ACHN (cell line): ENCODE results near the gene RABL3.
"Not testable (repeated sequence)": the region's sequence is repeated elsewhere in the genome, so short reads cannot be mapped to it uniquely, and the experiment has no call there.

Experiments
- DNase-seq: peaks from one replicate; pipeline ENCODE4 v3.0.0-alpha.2; 2015
- in situ Hi-C: cut with HindIII; loops from 2 replicates; pipeline ENCODE4 v1.10.0; 2017; ENCODE audit warnings: low sequenced_read_pairs, low pct_ligation_motif_present, low pct_unique_long_range_greater_than_20kb

Gene RABL3

DNA sequence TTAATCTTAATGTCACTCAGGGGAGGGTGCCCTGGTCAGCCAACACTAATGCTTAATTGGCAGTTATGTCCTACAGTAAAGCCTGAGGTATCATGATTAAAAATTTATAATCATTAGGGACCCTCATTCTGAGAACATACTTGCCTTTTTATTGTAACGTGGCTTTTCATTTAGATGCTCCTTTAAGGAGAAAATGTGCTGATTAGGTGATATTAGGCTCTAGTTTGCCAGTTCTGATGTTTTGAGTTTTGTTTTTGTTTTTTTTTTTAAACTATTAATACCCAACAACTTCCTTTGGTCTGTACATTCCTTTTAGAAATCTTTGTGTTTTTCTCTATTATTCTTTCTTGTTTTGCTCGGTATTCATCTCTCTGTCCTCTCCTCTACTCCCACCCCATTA is 10.5 kb upstream of the RABL3 start:
- DNase-seq, result no peak
- in situ Hi-C loops, result no loop called here

DNA sequence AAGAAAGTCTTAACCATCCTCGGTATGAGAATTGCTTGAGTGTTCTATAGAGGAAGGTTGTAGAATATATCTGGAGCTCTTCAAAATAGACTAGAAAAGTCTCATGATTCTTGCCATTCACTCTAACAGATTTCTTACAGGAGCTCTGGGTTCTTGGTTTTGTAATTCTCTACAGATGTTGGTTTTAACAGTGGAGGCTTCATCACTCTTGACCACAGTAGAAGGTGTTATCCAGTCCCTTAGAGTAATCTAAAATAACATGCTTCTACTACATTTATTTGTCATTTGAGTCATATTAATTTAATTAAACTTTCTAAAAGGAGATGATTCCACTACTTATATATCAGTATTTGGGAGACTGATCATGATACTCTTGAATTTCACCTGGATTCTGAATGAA is 9.9 kb upstream of the RABL3 start:
- in situ Hi-C loops, result no loop called here
- DNase-seq, result no peak

DNA sequence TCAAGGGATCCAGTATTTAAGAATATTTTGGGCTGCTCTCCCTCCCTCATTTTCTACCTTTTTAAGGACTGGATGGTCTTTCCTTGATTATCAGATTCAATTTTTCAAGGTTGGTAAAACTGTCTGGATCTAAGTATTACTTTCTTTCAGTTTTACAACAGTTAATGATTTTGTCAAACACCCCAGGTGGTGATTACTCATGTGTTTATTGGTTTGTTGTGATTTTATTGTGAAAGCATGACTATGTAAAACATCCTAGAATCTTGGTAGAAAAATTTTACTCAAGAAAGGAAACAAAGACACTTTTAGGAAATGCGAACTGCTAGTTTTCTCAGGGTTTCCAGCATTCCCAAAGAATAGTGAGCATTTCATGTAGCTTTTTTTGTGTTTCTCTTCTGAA is 7.5 kb upstream of the RABL3 start:
- in situ Hi-C loops, result no loop called here
- no peak for DNase-seq

- DNase-seq, result no peak
- in situ Hi-C loops, result no loop called here
These were observed 3.1 kb upstream of the RABL3 start for GRCh38 chr3:120745466-120745865.

DNA sequence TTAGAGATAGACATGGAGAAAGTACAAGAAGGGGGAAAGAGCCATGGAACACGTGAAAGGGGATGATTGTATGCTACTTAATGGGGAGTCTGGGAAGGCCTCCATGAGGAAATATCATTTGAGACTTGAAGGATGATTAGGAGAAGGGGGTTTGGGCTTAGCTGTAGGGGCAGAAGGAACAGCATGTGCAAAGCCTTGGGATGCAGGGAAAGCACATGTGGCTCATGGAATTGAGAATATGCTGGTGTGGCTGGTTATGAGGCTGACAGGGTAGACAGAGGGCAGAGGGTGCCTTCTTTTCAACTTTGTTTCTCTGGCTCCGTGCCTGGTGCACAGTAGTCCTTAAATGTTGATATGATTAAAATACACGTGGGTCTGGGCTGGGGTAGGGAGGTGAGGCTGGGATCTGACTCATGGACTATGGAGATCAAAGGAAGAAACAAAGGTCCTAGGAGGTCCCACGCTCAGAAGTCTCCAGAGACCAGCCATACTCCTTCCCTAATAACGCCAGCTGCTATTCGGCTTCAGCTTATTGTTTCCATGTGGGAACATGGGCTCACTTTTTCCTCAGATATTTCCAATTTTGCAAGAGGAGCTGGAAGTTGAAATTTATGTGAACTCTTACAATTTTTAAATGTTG is 1.4 kb upstream of the RABL3 start:
- in situ Hi-C loops, result no loop called here

GRCh38 chr3:120742849-120743365 is 591 bp upstream of the RABL3 start:
- in situ Hi-C loops, result no loop called here
- DNase-seq, result peak; percentile 24

More for the DNA sequence above, 1.4 kb upstream of the RABL3 start:
- no peak for DNase-seq

GRCh38 chr3:120741837-120742197 is 499 bp downstream of the RABL3 start:
- in situ Hi-C loops, result no loop called here

GRCh38 chr3:120741320-120741719 is 996 bp downstream of the RABL3 start:
- DNase-seq, result no peak
- in situ Hi-C loops, result no loop called here

More at GRCh38 chr3:120741837-120742197, 499 bp downstream of the RABL3 start:
- peak; percentile 43 for DNase-seq

DNA sequence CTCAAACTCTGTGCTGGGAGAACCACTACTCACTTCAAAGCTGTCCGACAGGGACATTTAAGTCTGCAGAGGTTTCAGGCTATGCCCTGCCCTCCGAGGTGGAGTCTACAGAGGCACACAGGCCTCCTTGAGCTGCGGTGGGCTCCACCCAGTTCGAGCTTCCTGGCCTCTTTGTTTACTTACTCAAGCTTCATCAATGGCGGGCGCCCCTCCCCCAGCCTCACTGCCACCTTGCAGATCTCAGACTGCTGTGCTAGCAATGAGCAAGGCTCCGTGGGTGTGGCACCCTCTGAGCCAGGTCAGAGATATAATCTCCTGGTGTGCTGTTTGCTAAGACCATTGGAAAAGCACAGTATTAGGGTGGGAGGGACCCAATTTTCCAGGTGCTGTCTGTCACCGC is 4.3 kb downstream of the RABL3 start:
- DNase-seq, in situ Hi-C loops: not testable (repeated sequence)

DNA sequence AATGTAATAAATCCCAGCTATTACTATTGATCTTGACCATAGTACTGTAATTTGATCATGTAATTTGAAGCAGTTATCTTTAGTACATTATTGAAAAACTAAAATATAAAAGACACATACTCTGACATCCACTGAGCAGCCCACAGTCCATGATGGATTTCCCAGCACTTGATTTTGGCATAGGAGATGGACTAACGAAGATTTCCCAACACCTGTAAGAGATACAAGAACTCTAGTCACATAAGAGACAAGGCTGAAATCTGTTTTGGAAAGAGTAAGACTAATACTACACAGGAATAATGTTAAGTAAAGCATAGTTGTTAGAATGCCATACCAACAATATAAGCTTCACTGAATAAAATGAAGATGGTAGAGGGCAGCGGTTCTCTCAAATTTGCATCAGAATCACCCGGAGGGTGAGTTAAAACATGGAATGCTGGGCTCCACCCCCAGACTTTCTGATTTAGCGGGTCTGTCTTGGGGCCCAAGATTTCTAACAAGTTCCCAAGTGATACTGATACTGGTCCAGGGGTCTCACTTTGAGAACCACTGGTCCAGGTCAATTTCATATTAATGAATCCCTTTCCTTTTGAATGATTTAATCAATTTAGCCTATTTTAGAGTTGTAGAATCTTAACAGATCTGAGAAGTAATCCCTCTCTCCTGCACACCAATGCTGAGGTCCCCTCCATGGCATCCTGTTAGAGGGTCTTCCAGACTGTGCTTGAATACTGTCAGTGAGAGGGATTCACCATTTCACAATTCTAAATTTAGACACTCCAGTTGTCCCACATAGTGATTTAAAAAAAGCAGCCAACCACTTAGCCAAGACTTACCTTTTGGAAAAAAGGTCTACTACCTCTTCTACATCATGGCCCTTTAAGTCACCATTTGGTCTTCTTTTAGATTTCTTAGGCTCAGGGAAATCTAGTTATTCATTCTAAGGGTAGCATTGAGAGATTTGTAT is 11.5 kb downstream of the RABL3 start:
- DNase-seq, result no peak

GRCh38 chr3:120726791-120727190 is 15.5 kb downstream of the RABL3 start:
- in situ Hi-C loops, result no loop called here
- no peak for DNase-seq

More for the DNA sequence above, 11.5 kb downstream of the RABL3 start:
- in situ Hi-C loops, result no loop called here

DNA sequence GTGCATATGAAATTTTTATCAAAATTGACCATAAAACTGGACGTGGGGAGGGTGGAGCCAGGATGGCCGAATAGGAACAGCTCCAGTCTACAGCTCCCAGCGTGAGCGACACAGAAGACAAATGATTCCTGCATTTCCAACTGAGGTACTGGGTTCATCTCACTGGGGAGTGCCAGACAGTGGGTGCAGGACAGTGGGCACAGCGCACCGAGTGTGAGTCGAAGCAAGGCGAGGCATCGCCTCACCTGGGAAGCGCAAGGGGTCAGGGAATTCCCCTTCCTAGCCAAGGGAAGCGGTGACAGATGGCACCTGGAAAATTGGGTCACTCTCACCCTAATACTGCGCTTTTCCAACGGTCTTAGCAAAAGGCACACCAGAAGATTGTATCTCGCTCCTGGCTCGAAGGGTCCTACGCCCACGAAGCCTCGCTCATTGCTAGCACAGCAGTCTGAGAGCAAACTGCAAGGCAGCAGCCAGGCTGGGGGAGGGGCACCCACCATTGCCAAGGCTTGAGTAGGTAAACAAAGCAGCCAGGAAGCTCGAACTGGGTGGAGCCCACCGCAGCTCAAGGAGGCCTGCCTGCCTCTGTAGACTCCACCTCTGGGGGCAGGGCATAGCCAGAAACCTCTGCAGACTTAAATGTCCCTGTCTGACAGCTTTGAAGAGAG is 23.0 kb downstream of the RABL3 start:
- in situ Hi-C loops, DNase-seq: not testable (repeated sequence)

DNA sequence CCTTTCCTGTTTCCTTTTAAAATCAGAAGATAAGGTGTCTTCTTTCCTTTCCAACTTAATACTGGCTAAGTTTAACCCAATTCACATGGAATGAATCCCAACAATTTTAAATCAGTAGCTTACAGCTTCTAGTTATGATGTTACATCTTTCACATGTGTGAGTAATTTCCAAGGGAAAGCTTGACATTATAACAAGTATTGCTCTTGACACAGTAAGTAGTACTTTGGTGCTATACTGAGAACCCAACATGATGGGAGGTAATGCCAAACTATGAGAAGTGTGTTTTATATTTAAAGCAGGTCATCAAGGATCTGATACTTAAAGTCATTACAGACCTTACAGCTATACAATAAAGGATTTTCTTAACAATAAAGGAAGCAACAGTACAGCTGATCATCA is 29.1 kb downstream of the RABL3 start:
- DNase-seq, result no peak
- in situ Hi-C loops, result no loop called here

- DNase-seq, result no peak
- in situ Hi-C loops, result no loop called here
These were observed 31.9 kb downstream of the RABL3 start for GRCh38 chr3:120710369-120710768.

DNA sequence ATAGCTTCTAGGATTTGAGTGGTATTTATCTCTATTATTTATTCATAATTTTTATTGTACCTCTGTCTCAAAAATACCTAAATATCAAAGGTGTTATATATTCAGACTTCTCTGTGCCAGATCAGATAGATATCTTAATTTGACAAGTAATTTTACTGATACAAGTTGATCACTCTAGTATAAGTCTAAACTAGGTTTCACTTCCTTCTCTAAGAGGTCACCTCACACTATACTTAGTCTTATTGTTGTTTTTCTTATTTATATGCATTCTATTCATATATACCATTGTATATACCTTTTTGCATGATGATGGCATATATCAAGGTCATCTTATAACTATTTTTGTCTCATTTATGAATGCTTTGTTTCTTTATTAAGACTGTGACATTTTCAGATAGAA is 33.9 kb downstream of the RABL3 start:
- in situ Hi-C loops, result no loop called here
- no peak for DNase-seq

GRCh38 chr3:120706950-120707349 is 35.4 kb downstream of the RABL3 start:
- in situ Hi-C loops, result no loop called here
- DNase-seq, result no peak

GRCh38 chr3:120705884-120706582 is 36.3 kb downstream of the RABL3 start:
- in situ Hi-C loops, result no loop called here
- no peak for DNase-seq

DNA sequence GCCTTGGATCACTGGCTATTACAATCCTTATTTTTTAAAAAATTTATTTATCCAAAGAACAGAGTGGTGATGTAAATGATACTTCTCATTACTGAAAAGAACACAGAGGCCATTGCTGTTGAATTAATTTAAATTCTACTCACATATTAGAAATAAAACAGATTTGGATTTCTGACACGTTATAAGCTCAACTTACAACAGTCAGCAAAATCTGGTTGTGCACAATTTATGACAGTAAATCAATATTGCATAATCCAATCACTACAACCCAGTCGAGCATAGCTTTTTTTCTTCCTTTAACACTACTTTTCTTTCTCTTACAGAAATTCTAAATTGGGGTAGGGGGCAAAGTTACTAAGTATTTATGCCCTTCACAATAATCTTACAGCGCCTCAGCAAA is 43.0 kb downstream of the RABL3 start:
- DNase-seq, result no peak
- in situ Hi-C loops, result no loop called here
